Measurements from ENCODE around the gene KLF16. TPM values are rescaled to one million over a fixed set of nuclear protein-coding genes. Genes with fewer than 3 reads are reported as not detected.
"Not testable (repeated sequence)": the region's sequence is repeated elsewhere in the genome, so short reads cannot be mapped to it uniquely, and the experiment has no call there.

The KLF16 gene
- total RNA-seq, 1 experiment from 2014 or later, result 5.5 TPM

- no peak for DNase-seq (ENCODE audit: low read depth)
These were observed 20.9 kb upstream of the KLF16 start for GRCh38 chr19:1884291-1884718.

DNA sequence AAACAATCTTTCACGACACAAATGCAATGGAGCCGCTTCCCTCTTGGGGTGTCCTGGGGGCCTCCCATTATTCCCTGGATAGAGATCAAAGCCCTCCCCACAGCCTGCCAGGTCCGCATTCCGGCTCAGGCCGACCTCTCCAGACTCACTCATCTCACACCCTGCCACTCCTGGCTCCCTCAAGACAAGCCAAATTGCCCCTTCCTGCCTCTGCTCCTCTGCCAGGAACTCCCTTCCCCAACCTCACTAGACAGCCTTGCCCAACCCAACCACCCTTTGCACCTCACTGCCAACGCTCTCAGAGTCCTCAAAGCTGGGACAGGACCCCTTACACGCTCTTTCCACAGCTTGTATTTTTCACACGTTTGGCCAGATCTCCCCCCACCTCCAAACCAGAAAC lies 20.4 kb upstream of the KLF16 start:
- DNase-seq (ENCODE audit: low read depth), result no peak

DNA sequence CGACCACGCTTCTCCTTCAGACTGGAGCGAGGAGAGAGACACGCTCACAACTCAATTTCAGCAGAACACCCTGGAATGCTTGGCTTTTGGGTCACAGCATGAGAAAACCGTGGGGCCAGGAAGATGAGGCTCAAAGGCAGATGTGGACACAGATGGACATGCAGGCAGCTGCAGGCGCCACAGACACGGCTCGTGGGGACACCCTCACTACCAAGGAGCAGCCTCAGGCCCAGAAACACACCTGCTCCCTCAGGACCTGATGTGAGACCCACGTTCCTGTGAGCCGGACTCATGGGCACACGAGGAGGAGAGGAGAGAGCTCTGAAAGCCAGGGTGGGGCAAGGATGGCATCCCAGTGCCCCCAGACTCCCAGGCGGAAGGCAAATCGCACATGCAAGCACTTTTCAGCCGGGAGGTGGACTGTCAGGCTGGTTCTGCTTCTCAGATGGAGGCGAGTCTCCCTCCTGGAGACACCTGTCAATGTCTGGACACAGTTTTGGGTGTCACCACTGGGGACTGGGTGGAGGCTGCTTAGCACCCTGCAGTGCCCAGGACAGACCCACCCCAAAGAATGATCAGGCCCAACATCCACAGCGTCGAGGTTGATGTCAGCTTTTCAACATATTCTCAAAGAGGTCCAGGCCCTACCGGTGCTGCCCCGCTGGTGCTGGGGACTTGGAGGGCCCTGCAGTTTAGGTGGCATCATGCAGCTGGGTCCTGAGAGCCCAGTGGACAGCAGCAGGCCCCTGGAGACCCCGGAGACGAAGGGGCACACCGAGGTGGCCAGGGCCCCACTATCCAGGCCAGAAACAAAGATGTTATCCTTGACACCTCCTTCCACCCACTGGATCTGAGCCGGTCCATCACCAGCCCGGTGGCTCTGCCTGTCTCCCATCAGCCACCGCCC lies 19.7 kb upstream of the KLF16 start:
- no peak for DNase-seq (ENCODE audit: low read depth)

DNA sequence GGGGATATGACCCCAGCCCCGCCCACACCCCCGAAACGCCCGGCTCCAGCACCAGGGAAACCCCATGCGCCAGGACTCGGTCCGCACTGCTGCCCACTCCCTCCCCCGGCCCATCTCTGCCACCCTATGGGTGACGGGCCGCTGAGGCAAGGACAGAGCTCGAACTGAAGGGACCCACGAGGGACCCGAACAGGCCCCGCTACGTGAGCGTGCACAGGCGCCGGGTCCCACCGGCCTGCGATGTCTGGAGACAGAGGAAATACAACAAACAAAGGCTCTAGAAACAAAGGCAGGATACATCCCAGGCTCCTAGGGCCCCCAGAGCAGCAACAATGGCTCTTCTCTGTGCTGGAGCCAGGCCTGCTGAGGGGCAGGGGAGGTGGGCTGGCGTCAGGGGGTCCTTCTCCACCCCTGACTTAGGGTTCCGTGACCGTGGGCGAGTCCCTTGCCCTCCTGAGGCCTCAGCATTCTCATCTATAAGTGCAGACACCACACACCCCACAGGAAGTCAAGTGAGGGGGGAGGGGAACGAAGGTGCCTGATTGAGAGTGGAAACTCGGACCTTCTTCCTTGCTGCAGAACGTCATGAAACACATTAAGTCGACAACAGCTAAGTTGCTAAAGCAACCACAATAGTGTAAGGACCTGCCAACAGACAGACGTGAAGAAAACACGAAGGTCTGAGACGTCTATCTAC lies 18.9 kb upstream of the KLF16 start:
- no peak for DNase-seq (ENCODE audit: low read depth)

GRCh38 chr19:1881393-1882088 lies 18.2 kb upstream of the KLF16 start:
- not testable (repeated sequence) for DNase-seq (ENCODE audit: low read depth)

DNA sequence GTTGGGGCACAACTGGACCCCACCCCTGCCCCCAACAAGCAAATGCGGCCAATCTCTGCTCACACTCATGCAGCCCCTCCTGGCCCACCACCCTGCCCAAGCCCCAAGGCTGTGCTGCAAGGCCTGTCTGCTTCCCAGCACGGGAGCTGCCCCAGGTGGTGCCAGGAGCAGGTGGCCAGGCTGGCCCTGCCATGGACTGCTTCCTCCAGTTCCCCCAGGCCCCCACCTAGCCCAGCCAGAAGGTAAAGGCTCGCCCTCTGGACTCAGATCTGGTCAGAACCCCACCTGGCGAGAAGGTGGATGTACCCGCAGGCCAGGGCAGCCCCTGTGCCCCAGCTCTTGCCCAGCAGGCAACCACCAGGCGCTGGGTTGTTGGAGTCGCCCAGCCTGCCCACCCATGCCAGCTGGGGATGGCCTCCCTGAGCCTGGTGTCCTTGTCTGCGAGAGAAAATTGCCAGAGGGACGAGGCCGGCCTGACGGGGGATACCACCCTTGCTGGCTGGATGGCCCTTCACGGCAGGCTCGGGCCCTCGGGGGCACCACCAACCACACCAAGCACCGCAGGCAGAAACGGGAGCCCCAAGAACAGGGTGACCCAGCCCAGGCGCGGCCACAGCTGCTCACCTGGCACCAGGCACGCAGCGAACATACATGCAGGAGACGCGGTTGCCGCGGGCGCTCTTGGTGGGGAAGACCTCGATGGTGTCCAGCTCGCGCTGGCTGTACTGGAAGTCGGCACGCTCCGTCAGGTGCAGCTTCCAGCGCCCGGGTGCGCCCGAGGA lies 17.4 kb upstream of the KLF16 start:
- DNase-seq (ENCODE audit: low read depth), result no peak

DNA sequence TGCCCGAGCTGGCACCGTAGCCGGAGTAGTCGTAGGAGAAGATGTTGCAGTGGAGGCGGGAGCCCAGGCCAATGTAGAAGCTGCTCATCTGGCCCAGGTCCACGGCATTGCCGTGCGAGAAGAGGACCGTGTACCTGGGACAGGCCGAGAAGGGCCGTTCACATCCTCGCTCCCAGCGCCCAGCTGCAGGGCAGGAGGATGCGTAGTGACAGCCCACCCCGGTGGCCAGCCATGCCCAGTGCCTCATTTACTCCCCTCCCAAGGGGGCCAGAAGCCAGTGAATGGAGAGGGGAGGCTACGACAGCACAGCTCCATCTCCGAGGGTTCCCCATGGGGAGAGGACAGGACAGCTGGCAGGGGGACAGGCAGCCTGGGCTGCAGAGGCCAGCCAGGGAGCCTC lies 16.6 kb upstream of the KLF16 start:
- not testable (repeated sequence) for DNase-seq (ENCODE audit: low read depth)

DNA sequence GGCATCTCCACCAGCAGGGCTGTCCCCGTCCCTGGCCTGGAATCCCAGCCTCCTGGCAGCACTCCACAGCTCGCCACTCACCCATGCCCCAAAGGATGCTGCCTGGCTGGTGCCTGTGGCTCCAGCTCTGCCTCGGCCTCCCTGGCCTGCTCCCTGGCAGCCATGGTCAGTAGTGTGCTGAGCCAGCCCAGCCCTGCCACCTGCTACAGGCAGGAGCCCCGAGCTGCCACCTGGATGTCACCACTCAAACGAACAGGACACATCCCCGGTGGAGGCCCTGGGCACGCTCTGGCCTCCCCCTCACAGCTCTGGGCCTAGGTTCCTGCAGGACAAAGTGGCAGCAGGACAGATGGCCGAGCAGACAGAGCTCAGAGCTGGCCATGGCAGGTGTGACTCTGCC lies 15.2 kb upstream of the KLF16 start:
- DNase-seq (ENCODE audit: low read depth), result not testable (repeated sequence)

- DNase-seq (ENCODE audit: low read depth), result not testable (repeated sequence)
These were observed 13.9 kb upstream of the KLF16 start for GRCh38 chr19:1877280-1877660.

- DNase-seq (ENCODE audit: low read depth), result not testable (repeated sequence)
These were observed 13.3 kb upstream of the KLF16 start for GRCh38 chr19:1876496-1877279.

- DNase-seq (ENCODE audit: low read depth), result peak; percentile 97
These were observed 12.5 kb upstream of the KLF16 start for GRCh38 chr19:1875646-1876495.

- not testable (repeated sequence) for DNase-seq (ENCODE audit: low read depth)
These were observed 11.9 kb upstream of the KLF16 start for GRCh38 chr19:1875265-1875645.

GRCh38 chr19:1874554-1875185 lies 11.3 kb upstream of the KLF16 start:
- no peak for DNase-seq (ENCODE audit: low read depth)

- no peak for DNase-seq (ENCODE audit: low read depth)
These were observed 10.4 kb upstream of the KLF16 start for GRCh38 chr19:1873524-1874473.

DNA sequence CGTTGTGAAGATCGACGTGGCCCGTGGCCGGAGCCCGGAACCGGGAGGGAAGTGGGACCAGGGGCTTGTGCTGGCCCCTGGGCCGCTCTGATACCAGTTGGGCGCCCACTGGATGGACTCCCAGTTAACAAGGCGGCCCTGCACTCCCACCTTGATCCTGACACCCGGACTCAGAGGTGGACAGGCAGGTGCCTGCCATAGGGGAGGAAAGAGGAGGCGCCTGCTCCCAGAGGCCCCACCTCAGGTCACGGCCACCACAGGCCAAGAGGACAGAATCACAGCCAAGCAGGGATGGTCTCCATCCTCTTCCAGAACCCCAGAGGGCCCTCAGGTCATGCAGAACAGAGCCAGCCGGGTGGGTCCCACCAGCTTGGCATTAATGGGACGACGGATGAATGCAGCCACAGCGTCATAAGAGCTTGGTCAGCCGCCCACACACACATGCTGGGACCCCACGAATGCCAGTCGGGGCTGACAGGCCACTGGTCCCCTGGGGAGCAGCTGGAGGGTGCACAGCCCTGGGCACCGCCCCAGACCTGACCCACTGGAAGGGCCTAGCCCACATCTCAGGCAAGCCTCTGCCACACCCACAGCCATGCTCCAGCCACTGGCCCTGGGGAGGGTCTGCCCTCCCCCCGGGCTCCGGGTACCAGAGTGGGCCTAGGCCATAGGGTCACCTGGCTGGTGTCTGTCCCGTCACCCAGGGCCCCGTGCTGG lies 9.6 kb upstream of the KLF16 start:
- no peak for DNase-seq (ENCODE audit: low read depth)

DNA sequence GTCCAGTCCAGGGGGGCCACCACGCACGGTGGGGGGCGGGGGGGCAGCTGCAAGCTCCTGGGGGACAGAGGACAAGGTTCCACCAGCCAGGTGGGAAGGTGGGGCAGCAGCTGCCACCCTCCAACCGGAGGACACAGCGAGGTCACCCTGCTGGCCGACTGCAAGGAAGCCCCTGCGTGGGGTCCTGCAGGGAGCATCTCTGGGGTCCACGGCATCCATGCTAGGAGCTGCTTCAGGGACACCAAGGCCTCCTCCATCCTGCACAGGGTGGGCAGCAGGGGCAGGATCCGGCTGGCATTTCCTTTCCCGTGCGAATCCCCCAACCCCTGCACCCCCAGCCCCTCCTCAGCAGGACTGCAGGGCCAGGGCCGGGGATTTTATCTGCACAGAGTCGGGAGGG lies 8.3 kb upstream of the KLF16 start:
- no peak for DNase-seq (ENCODE audit: low read depth)

- DNase-seq (ENCODE audit: low read depth), result no peak
These were observed 7.8 kb upstream of the KLF16 start for GRCh38 chr19:1871140-1871597.
